Liver (tissue), 9 donors: ENCODE results near the gene BRCA1. TPM values are rescaled to one million over a fixed set of nuclear protein-coding genes. Genes with fewer than 3 reads are reported as not detected.
"Not testable (repeated sequence)": the region's sequence is repeated elsewhere in the genome, so short reads cannot be mapped to it uniquely, and the experiment has no call there.

Experiments used
- DNase-seq: peaks from one replicate; pipeline ENCODE4 v3.0.0-alpha.2; 2017; ENCODE audit warnings: low spot score
- H3K27ac ChIP-seq, 2 donors: one replicate each; pipeline ENCODE4 v1.7.0; 2013; ENCODE audit warnings: inconsistent platforms in 2 of 2, low read length in 2 of 2, control low read depth in 1 of 2, low read depth in 1 of 2, mild to moderate bottlenecking in 1 of 2
- H3K27me3 ChIP-seq, 4 donors: one replicate each; pipeline versions ENCODE4 v1.6.1 to v1.7.0; 2013; ENCODE audit warnings: low read length in 3 of 4, inconsistent platforms in 1 of 4, mild to moderate bottlenecking in 1 of 4, moderate library complexity in 1 of 4; ENCODE audit not compliant: control insufficient read depth in 4 of 4, insufficient read depth in 4 of 4
- H3K36me3 ChIP-seq, 4 donors: one replicate each; pipeline versions ENCODE4 v1.6.1 to v1.7.0; 2013; ENCODE audit warnings: low read length in 3 of 4, mild to moderate bottlenecking in 3 of 4, low read depth in 1 of 4, moderate library complexity in 1 of 4; ENCODE audit not compliant: control insufficient read depth in 4 of 4, insufficient read depth in 3 of 4
- H3K4me1 ChIP-seq, 4 donors: one replicate each; pipeline versions ENCODE4 v1.6.1 to v1.7.0; 2013; ENCODE audit warnings: low read length in 3 of 4, mild to moderate bottlenecking in 3 of 4, moderate library complexity in 1 of 4; ENCODE audit not compliant: control insufficient read depth in 4 of 4, insufficient read depth in 4 of 4
- H3K4me3 ChIP-seq, 3 donors: one replicate each; pipeline versions ENCODE4 v1.6.1 to v1.7.0; 2013; ENCODE audit warnings: low read length in 3 of 3, control low read depth in 1 of 3, low read depth in 1 of 3, mild to moderate bottlenecking in 1 of 3
- H3K9ac ChIP-seq, 2 donors: one replicate each; pipeline ENCODE4 v1.7.0; 2013; ENCODE audit warnings: low read length in 2 of 2, mild to moderate bottlenecking in 2 of 2, moderate library complexity in 2 of 2, control low read depth in 1 of 2, low read depth in 1 of 2
- H3K9me3 ChIP-seq, 4 donors: one replicate each; pipeline versions ENCODE4 v1.6.1 to v1.7.0; 2013; ENCODE audit warnings: low read length in 3 of 4; ENCODE audit not compliant: control insufficient read depth in 4 of 4
- ATF3 ChIP-seq: IDR thresholded peaks from 2 replicates; pipeline ENCODE4 v1.6.1; 2016; ENCODE audit warnings: antibody characterized with exemption
- CTCF ChIP-seq: fragments of 150-350 bp; IDR thresholded peaks from 2 replicates; pipeline ENCODE4 v1.5.1; 2017; ENCODE audit warnings: improper control_type of control experiment, low read depth, low read length; ENCODE audit not compliant: missing input control
- EGR1 ChIP-seq, 2 donors: IDR thresholded peaks; 2 replicates each; pipeline ENCODE4 v1.6.1; 2016 to 2018; ENCODE audit warnings: antibody characterized with exemption in 2 of 2, low read depth in 2 of 2
- GABPA ChIP-seq, 2 donors: IDR thresholded peaks in 1 of 2; conservative IDR thresholded peaks in 1 of 2; 2 replicates each; pipeline ENCODE4 v1.6.1; 2016; ENCODE audit warnings: antibody characterized with exemption in 2 of 2, mild to moderate bottlenecking in 1 of 2, moderate library complexity in 1 of 2
- HNF4G ChIP-seq: IDR thresholded peaks from 2 replicates; pipeline ENCODE4 v1.6.1; 2016; ENCODE audit warnings: antibody characterized with exemption
- JUND ChIP-seq, 2 donors: IDR thresholded peaks; 2 replicates each; pipeline ENCODE4 v1.6.1; 2016; ENCODE audit warnings: antibody characterized with exemption in 2 of 2
- MAX ChIP-seq: IDR thresholded peaks from 2 replicates; pipeline ENCODE4 v1.6.1; 2016; ENCODE audit warnings: antibody characterized with exemption
- NR2F2 ChIP-seq: IDR thresholded peaks from 2 replicates; pipeline ENCODE4 v1.6.1; 2016; ENCODE audit warnings: antibody characterized with exemption
- RAD21 ChIP-seq, 2 donors: IDR thresholded peaks; 2 replicates each; pipeline ENCODE4 v1.6.1; 2016; ENCODE audit warnings: antibody characterized with exemption in 2 of 2, mild to moderate bottlenecking in 2 of 2
- SP1 ChIP-seq: IDR thresholded peaks from 2 replicates; pipeline ENCODE4 v1.6.1; 2018; ENCODE audit warnings: antibody characterized with exemption, mild to moderate bottlenecking
- ZBTB33 ChIP-seq: IDR thresholded peaks from 2 replicates; pipeline ENCODE4 v1.6.1; 2016; ENCODE audit warnings: antibody characterized with exemption
- WGBS: extraction: QIAGEN DNeasy Blood & Tissue Kit; methylation state at CpG from one replicate; pipeline ENCODE4 v1.1.7; 2013; 5-methylcytosine and 5-hydroxymethylcytosine counted together
- polyA plus RNA-seq, 2 donors: library from polyadenylated mRNA; stranded (reverse) in 1 of 2; unstranded in 1 of 2; fragments of 200-250 nt in 1 of 2; fragments of >200 nt in 1 of 2; fragmentation: Nextera tagmentation in 1 of 2; extraction: Ambion mirVana in 1 of 2; gene quantifications; one replicate each; pipeline versions ENCODE4 v1.2.1 to v1.2.3, GENCODE V29; 2013 to 2015
- total RNA-seq, 2 donors: library from RNA; depleted of rRNA; stranded (reverse); fragments of >200 nt; gene quantifications; one replicate each; pipeline ENCODE4 v1.2.3, GENCODE V29; 2014
- TF ChIP-seq, protein P1 (sequence below): IDR thresholded peaks from 2 replicates; pipeline ENCODE4 v1.6.1; 2016; ENCODE audit warnings: antibody characterized with exemption, mild to moderate bottlenecking
- donor health status: healthy.
- donor health status: healthy.
- donor health status: healthy.
- donor health status: healthy.
- donor health status: healthy.

The BRCA1 gene
- total and polyA plus RNA-seq, 4 donors: 1.5 to 18.6 (median 12.8) TPM

- H3K36me3 ChIP-seq, DNase-seq, H3K27ac ChIP-seq, H3K9ac ChIP-seq, H3K4me1 ChIP-seq, H3K9me3 ChIP-seq, H3K27me3 ChIP-seq, H3K4me3 ChIP-seq: not testable (repeated sequence)
- WGBS: 94% methylated on average over 5 of the region's 5 CpGs
These were observed 29.8 kb downstream of the BRCA1 start for GRCh38 chr17:43095364-43095763.

- Histone ChIP-seq H3K4me1 (no peaks in the 10 kb centered on the region), H3K27me3 (no peaks in the 10 kb centered on the region), H3K4me3 (no peak overlapping the region), H3K9me3 (no peaks in the 10 kb centered on the region), H3K9ac (no peak overlapping the region), H3K36me3 (no peaks in the 10 kb centered on the region), H3K27ac (no peak overlapping the region)
- no peak for TF ChIP-seq RAD21 (IDR thresholded peaks at IDR 0.05)
- no peak for TF ChIP-seq CTCF
- TF ChIP-seq HNF4G: no peak
- TF ChIP-seq MAX: no peak
- TF ChIP-seq GABPA (IDR thresholded peaks at IDR 0.05 in 1 of 2, conservative IDR thresholded peaks at IDR 0.05 in 1 of 2): no peak
- no peak for TF ChIP-seq SP1
- no peak for TF ChIP-seq JUND (IDR thresholded peaks at IDR 0.05)
- no peak for TF ChIP-seq EGR1 (IDR thresholded peaks at IDR 0.05; ENCODE audit: low read depth in 2 of 2)
- no peak for TF ChIP-seq NR2F2
- 96% methylated on average over 4 of the region's 4 CpGs for WGBS
- DNase-seq: no peak
These were observed 30.9 kb downstream of the BRCA1 start for GRCh38 chr17:43094129-43094835.

DNA sequence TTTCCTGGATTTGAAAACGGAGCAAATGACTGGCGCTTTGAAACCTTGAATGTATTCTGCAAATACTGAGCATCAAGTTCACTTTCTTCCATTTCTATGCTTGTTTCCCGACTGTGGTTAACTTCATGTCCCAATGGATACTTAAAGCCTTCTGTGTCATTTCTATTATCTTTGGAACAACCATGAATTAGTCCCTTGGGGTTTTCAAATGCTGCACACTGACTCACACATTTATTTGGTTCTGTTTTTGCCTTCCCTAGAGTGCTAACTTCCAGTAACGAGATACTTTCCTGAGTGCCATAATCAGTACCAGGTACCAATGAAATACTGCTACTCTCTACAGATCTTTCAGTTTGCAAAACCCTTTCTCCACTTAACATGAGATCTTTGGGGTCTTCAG is 32.3 kb downstream of the BRCA1 start:
- Histone ChIP-seq H3K27me3 (no peaks in the 10 kb centered on the region), H3K36me3 (no peaks in the 10 kb centered on the region), H3K9me3 (no peaks in the 10 kb centered on the region), H3K4me1 (no peaks in the 10 kb centered on the region), H3K27ac (no peak overlapping the region), H3K4me3 (no peak overlapping the region), H3K9ac (no peak overlapping the region)
- TF ChIP-seq CTCF (no peak), ATF3 (no peak), ZBTB33 (no peak), JUND (IDR thresholded peaks at IDR 0.05) (no peak)
- TF ChIP-seq, protein P1, sequence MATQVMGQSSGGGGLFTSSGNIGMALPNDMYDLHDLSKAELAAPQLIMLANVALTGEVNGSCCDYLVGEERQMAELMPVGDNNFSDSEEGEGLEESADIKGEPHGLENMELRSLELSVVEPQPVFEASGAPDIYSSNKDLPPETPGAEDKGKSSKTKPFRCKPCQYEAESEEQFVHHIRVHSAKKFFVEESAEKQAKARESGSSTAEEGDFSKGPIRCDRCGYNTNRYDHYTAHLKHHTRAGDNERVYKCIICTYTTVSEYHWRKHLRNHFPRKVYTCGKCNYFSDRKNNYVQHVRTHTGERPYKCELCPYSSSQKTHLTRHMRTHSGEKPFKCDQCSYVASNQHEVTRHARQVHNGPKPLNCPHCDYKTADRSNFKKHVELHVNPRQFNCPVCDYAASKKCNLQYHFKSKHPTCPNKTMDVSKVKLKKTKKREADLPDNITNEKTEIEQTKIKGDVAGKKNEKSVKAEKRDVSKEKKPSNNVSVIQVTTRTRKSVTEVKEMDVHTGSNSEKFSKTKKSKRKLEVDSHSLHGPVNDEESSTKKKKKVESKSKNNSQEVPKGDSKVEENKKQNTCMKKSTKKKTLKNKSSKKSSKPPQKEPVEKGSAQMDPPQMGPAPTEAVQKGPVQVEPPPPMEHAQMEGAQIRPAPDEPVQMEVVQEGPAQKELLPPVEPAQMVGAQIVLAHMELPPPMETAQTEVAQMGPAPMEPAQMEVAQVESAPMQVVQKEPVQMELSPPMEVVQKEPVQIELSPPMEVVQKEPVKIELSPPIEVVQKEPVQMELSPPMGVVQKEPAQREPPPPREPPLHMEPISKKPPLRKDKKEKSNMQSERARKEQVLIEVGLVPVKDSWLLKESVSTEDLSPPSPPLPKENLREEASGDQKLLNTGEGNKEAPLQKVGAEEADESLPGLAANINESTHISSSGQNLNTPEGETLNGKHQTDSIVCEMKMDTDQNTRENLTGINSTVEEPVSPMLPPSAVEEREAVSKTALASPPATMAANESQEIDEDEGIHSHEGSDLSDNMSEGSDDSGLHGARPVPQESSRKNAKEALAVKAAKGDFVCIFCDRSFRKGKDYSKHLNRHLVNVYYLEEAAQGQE: no peak
- 78% methylated on average over 4 of the region's 4 CpGs for WGBS
- no peak for DNase-seq
